Activated CD4-positive, alpha-beta T cell treated with anti-CD3 and anti-CD28 coated beads, Interleukin-2, Interleukin-6, amounts not matched to agents 100 ng/mL and 50 ng/mL, durations not matched to agents 16 hours and 8 hours (primary cell): Measurements from ENCODE around the gene TTC3.
A peak's percentile ranks its signal among the peaks of the same experiment; 100 is the strongest.

Source experiments
- DNase-seq: peaks from one replicate; pipeline ENCODE4 v3.0.0-alpha.2; 2020

The TTC3 gene

GRCh38 chr21:37230632-37231248, 157.7 kb downstream of the TTC3 start:
- no peak for DNase-seq

GRCh38 chr21:37231249-37231645, 158.2 kb downstream of the TTC3 start:
- no peak for DNase-seq

- DNase-seq, result no peak
These were observed 158.6 kb downstream of the TTC3 start for GRCh38 chr21:37231671-37232070.

GRCh38 chr21:37232274-37233018, 159.4 kb downstream of the TTC3 start:
- DNase-seq, result no peak

- DNase-seq, result no peak
These were observed 160.6 kb downstream of the TTC3 start for GRCh38 chr21:37233551-37234146.

GRCh38 chr21:37237346-37237745, 164.3 kb downstream of the TTC3 start:
- DNase-seq, result no peak

- DNase-seq, result no peak
These were observed 164.7 kb downstream of the TTC3 start for GRCh38 chr21:37237764-37238163.

- no peak for DNase-seq
These were observed 167.9 kb downstream of the TTC3 start for GRCh38 chr21:37240978-37241377.

- no peak for DNase-seq
These were observed 168.4 kb downstream of the TTC3 start for GRCh38 chr21:37241426-37241825.

- DNase-seq, result no peak
These were observed 170.9 kb downstream of the TTC3 start for GRCh38 chr21:37243961-37244360.

- peak; percentile 15 for DNase-seq
These were observed 171.5 kb downstream of the TTC3 start for GRCh38 chr21:37244501-37245095.

- DNase-seq, result no peak
These were observed 172.1 kb downstream of the TTC3 start for GRCh38 chr21:37245151-37245550.

GRCh38 chr21:37248298-37248697, 175.2 kb downstream of the TTC3 start:
- DNase-seq, result no peak

- DNase-seq, result no peak
These were observed 176.3 kb downstream of the TTC3 start for GRCh38 chr21:37249112-37249904.

GRCh38 chr21:37251294-37251634, 178.2 kb downstream of the TTC3 start:
- DNase-seq, result no peak
